SK-N-MC (cell line): ENCODE results near the gene ZNF761.

Source experiments
- EZH2 ChIP-seq: fragments of 200-600 bp; sonication (generic); IDR thresholded peaks from one replicate; pipeline ENCODE4 v1.6.1; 2017; ENCODE audit warnings: antibody characterized with exemption
- FOXP2 ChIP-seq: optimal IDR thresholded peaks from 2 replicates; pipeline ENCODE3; 2011; ENCODE audit warnings: mild to moderate bottlenecking, moderate library complexity; ENCODE audit not compliant: insufficient read depth; ENCODE audit errors: extremely low read length, control extremely low read depth
- POLR2AphosphoS5 ChIP-seq: IDR thresholded peaks from 2 replicates; pipeline ENCODE4 v1.6.1; 2012; ENCODE audit warnings: mild to moderate bottlenecking, low read depth, low read length, borderline replicate concordance

GRCh38 chr19:53466726-53467484 lies 35.1 kb downstream of the ZNF761 start:
- TF ChIP-seq POLR2AphosphoS5 (no peak), EZH2 (no peak), FOXP2 (no peak)
